CD4-positive, alpha-beta T cell treated with Interleukin-10 for 1 hour (primary cell): ENCODE results near the gene BACH2.

Experiments
- DNase-seq: peaks from one replicate; pipeline ENCODE4 v3.0.0-alpha.2; 2020

The BACH2 gene

GRCh38 chr6:89955364-89955763 is 341.3 kb downstream of the BACH2 start:
- no peak for DNase-seq

GRCh38 chr6:89954721-89955148 is 341.9 kb downstream of the BACH2 start:
- no peak for DNase-seq

- peak; percentile 76 for DNase-seq
Measured at GRCh38 chr6:89952686-89953085, 344.0 kb downstream of the BACH2 start.

- DNase-seq = no peak
Measured at GRCh38 chr6:89952105-89952671, 344.5 kb downstream of the BACH2 start.

- DNase-seq = no peak
Measured at GRCh38 chr6:89951574-89952104, 345.0 kb downstream of the BACH2 start.

- no peak for DNase-seq
Measured at GRCh38 chr6:89950879-89951391, 345.7 kb downstream of the BACH2 start.

GRCh38 chr6:89950446-89950845 is 346.2 kb downstream of the BACH2 start:
- no peak for DNase-seq

GRCh38 chr6:89948876-89949275 is 347.8 kb downstream of the BACH2 start:
- DNase-seq = no peak

- DNase-seq = peak; percentile 47
Measured at GRCh38 chr6:89944826-89945407, 351.7 kb downstream of the BACH2 start.

GRCh38 chr6:89944181-89944755 is 352.4 kb downstream of the BACH2 start:
- DNase-seq = no peak

- DNase-seq = no peak
Measured at GRCh38 chr6:89942601-89943000, 354.0 kb downstream of the BACH2 start.

- no peak for DNase-seq
Measured at GRCh38 chr6:89941763-89942497, 354.7 kb downstream of the BACH2 start.

- no peak for DNase-seq
Measured at GRCh38 chr6:89941031-89941762, 355.4 kb downstream of the BACH2 start.

- DNase-seq = peak; percentile 80
Measured at GRCh38 chr6:89940225-89941027, 356.2 kb downstream of the BACH2 start.

- no peak for DNase-seq
Measured at GRCh38 chr6:89939144-89939543, 357.5 kb downstream of the BACH2 start.

GRCh38 chr6:89938014-89938413 is 358.6 kb downstream of the BACH2 start:
- no peak for DNase-seq

- no peak for DNase-seq
Measured at GRCh38 chr6:89936177-89936576, 360.5 kb downstream of the BACH2 start.

- no peak for DNase-seq
Measured at GRCh38 chr6:89934685-89935366, 361.8 kb downstream of the BACH2 start.

- DNase-seq = no peak
Measured at GRCh38 chr6:89932245-89932802, 364.3 kb downstream of the BACH2 start.

GRCh38 chr6:89930789-89931188 is 365.9 kb downstream of the BACH2 start:
- no peak for DNase-seq

- no peak for DNase-seq
Measured at GRCh38 chr6:89928604-89929003, 368.0 kb downstream of the BACH2 start.
